ENCODE data around the gene RNU6-1.

- TF ChIP-seq POLR2AphosphoS5 (IDR thresholded peaks at IDR 0.05; ENCODE audit: low read depth, low read length) = no peak
- TF ChIP-seq EP300 (IDR thresholded peaks at IDR 0.05; ENCODE audit: borderline replicate concordance in 1 of 2, low read depth in 1 of 2, low read length in 1 of 2) = no peak
- TF ChIP-seq, protein P1, sequence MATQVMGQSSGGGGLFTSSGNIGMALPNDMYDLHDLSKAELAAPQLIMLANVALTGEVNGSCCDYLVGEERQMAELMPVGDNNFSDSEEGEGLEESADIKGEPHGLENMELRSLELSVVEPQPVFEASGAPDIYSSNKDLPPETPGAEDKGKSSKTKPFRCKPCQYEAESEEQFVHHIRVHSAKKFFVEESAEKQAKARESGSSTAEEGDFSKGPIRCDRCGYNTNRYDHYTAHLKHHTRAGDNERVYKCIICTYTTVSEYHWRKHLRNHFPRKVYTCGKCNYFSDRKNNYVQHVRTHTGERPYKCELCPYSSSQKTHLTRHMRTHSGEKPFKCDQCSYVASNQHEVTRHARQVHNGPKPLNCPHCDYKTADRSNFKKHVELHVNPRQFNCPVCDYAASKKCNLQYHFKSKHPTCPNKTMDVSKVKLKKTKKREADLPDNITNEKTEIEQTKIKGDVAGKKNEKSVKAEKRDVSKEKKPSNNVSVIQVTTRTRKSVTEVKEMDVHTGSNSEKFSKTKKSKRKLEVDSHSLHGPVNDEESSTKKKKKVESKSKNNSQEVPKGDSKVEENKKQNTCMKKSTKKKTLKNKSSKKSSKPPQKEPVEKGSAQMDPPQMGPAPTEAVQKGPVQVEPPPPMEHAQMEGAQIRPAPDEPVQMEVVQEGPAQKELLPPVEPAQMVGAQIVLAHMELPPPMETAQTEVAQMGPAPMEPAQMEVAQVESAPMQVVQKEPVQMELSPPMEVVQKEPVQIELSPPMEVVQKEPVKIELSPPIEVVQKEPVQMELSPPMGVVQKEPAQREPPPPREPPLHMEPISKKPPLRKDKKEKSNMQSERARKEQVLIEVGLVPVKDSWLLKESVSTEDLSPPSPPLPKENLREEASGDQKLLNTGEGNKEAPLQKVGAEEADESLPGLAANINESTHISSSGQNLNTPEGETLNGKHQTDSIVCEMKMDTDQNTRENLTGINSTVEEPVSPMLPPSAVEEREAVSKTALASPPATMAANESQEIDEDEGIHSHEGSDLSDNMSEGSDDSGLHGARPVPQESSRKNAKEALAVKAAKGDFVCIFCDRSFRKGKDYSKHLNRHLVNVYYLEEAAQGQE (IDR thresholded peaks at IDR 0.05; ENCODE audit: low read depth, low read length) = no peak
- no peak for TF ChIP-seq MXI1 (IDR thresholded peaks at IDR 0.05; ENCODE audit: low read depth, low read length)
- TF ChIP-seq, protein P2, sequence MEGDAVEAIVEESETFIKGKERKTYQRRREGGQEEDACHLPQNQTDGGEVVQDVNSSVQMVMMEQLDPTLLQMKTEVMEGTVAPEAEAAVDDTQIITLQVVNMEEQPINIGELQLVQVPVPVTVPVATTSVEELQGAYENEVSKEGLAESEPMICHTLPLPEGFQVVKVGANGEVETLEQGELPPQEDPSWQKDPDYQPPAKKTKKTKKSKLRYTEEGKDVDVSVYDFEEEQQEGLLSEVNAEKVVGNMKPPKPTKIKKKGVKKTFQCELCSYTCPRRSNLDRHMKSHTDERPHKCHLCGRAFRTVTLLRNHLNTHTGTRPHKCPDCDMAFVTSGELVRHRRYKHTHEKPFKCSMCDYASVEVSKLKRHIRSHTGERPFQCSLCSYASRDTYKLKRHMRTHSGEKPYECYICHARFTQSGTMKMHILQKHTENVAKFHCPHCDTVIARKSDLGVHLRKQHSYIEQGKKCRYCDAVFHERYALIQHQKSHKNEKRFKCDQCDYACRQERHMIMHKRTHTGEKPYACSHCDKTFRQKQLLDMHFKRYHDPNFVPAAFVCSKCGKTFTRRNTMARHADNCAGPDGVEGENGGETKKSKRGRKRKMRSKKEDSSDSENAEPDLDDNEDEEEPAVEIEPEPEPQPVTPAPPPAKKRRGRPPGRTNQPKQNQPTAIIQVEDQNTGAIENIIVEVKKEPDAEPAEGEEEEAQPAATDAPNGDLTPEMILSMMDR (IDR thresholded peaks at IDR 0.05) = no peak
- no peak for TF ChIP-seq USF2 (IDR thresholded peaks at IDR 0.05; ENCODE audit: borderline replicate concordance, low read depth, low read length)
Observed at GRCh38 chr15:67857220-67857619, 17.4 kb upstream of the RNU6-1 start.

Data from SK-N-SH (cell line).